K562 (cell line): ENCODE results near the gene THADA. TPM values are rescaled to one million over a fixed set of nuclear protein-coding genes. Genes with fewer than 3 reads are reported as not detected.

Experiments used
- ATAC-seq: fragments of 200-7000 bp; cut with Tn5 transposase; 3 replicates; pipeline ENCODE4 v1.9.1; 2020; ENCODE audit warnings: moderate library complexity
- BruUV-seq: library from RNA; stranded (reverse); fragments of 400-500 nt; replicated peaks from 2 replicates; lab custom pipeline; 2021; lab: Mats Ljungman, UMichigan
- CTCF ChIA-PET: fragments of 300-600 bp; formaldehyde crosslinking; extraction: SDS; loops from one replicate; lab custom pipeline; 2021; ENCODE audit warnings: low intra/inter-chr PET ratio; lab: Yijun Ruan, JAX
- POLR2A ChIA-PET: fragments of 300-600, 350-650 bp; sonication (Branson Sonifier 250); formaldehyde crosslinking; extraction: SDS; loops from one replicate; lab custom pipeline; 2021; ENCODE audit warnings: antibody characterized with exemption, inconsistent platforms; lab: Yijun Ruan, JAX
- DNase-seq, 4 experiments: peaks; one replicate each; pipeline versions ENCODE4 v3.0.0 to v3.0.0-alpha.2; 2011 to 2018; ENCODE audit warnings: low spot score in 3 of 4, mixed read lengths in 3 of 4; ENCODE audit errors: extremely low read depth in 1 of 4
- FAIRE-seq: peaks from 2 replicates; lab custom pipeline; 2011; peaks lifted over from hg19 to GRCh38; lab: Jason Lieb, UNC
- H2AFZ ChIP-seq: 2 replicates; pipeline ENCODE4 v1.6.0; 2011; ENCODE audit warnings: low read depth, low read length, control low read depth, inconsistent platforms
- H3K27ac ChIP-seq: fragments of 200-600 bp; 3 replicates; pipeline ENCODE4 v1.8.0; 2011; ENCODE audit warnings: low read depth, mild to moderate bottlenecking, control low read depth, inconsistent platforms, low read length, moderate library complexity, mixed read lengths; ENCODE audit errors: extremely low read depth
- H3K27me3 ChIP-seq, 2 experiments: fragments of 300-600 bp in 1 of 2; 2 replicates in 1 of 2; 3 replicates in 1 of 2; pipeline versions ENCODE4 v1.6.0 to v1.8.0; 2011; ENCODE audit warnings: inconsistent platforms in 2 of 2, low read length in 2 of 2, mild to moderate bottlenecking in 1 of 2, mixed read lengths in 1 of 2, moderate library complexity in 1 of 2; ENCODE audit not compliant: control insufficient read depth in 2 of 2, insufficient read depth in 2 of 2
- H3K36me3 ChIP-seq: fragments of 300-600 bp; 3 replicates; pipeline ENCODE4 v1.8.0; 2011; ENCODE audit warnings: mild to moderate bottlenecking, low read length, inconsistent platforms; ENCODE audit not compliant: control insufficient read depth, insufficient read depth
- H3K4me1 ChIP-seq, 2 experiments: fragments of 200-600 bp in 1 of 2; replicated peaks in 1 of 2; 2 replicates in 1 of 2; 3 replicates in 1 of 2; pipeline versions ENCODE4 v1.5.1 to v1.8.0; 2011; ENCODE audit warnings: inconsistent platforms in 2 of 2, low read length in 2 of 2, mild to moderate bottlenecking in 1 of 2, mixed read lengths in 1 of 2, moderate library complexity in 1 of 2; ENCODE audit not compliant: control insufficient read depth in 2 of 2, insufficient read depth in 2 of 2
- H3K4me2 ChIP-seq: 2 replicates; pipeline ENCODE4 v1.6.1; 2011; ENCODE audit warnings: low read length, control low read depth, inconsistent platforms, mixed read lengths; ENCODE audit not compliant: insufficient read depth
- H3K4me3 ChIP-seq: fragments of 200-600 bp; sonication (generic), shearing (Covaris generic); 2 replicates; pipeline ENCODE4 v1.5.1; 2016; ENCODE audit warnings: control low read depth, inconsistent platforms
- H3K79me2 ChIP-seq: fragments of 200-600 bp; 3 replicates; pipeline ENCODE4 v1.8.0; 2011; ENCODE audit warnings: low read length, inconsistent platforms; ENCODE audit not compliant: control insufficient read depth, insufficient read depth
- H3K9ac ChIP-seq, 2 experiments: 2 replicates each; pipeline versions ENCODE4 v1.6.0 to v1.6.1; 2011; ENCODE audit warnings: low read depth in 2 of 2, low read length in 2 of 2, control low read depth in 1 of 2, inconsistent platforms in 1 of 2, mild to moderate bottlenecking in 1 of 2, mixed read lengths in 1 of 2; ENCODE audit not compliant: insufficient read depth in 1 of 2
- H3K9me1 ChIP-seq: one replicate; pipeline ENCODE4 v1.6.0; 2011; ENCODE audit warnings: inconsistent platforms, mild to moderate bottlenecking, low read length, moderate library complexity; ENCODE audit not compliant: control insufficient read depth, insufficient read depth
- H3K9me3 ChIP-seq: replicated peaks from 2 replicates; pipeline ENCODE4 v1.5.1; 2011; ENCODE audit warnings: low read depth, low read length, inconsistent platforms; ENCODE audit not compliant: control insufficient read depth, insufficient read depth
- H4K20me1 ChIP-seq: replicated peaks from 2 replicates; pipeline ENCODE4 v1.6.1; 2011; ENCODE audit warnings: low read length, inconsistent platforms, mixed read lengths; ENCODE audit not compliant: control insufficient read depth, insufficient read depth
- BCL6 ChIP-seq: fragments of 250-450 bp; sonication (Bioruptor Pico); IDR thresholded peaks from 2 replicates; pipeline ENCODE4 v1.4.0; 2020
- CCNT2 ChIP-seq: IDR thresholded peaks from 2 replicates; pipeline ENCODE4 v1.6.1; 2011; ENCODE audit warnings: borderline replicate concordance, low read depth, mild to moderate bottlenecking, moderate library complexity, mixed read lengths, low read length; ENCODE audit not compliant: insufficient read length; ENCODE audit errors: extremely low read depth
- HLTF ChIP-seq: fragments of 450-650 bp; IDR thresholded peaks from 2 replicates; pipeline ENCODE4 v1.6.1; 2016
- KDM1A ChIP-seq, 2 experiments: fragments of 450-650 bp; IDR thresholded peaks; 2 replicates each; pipeline ENCODE4 v1.6.1; 2016; ENCODE audit warnings: mild to moderate bottlenecking in 2 of 2
- NRF1 ChIP-seq, 2 experiments: fragments of 450-650 bp; IDR thresholded peaks in 1 of 2; conservative IDR thresholded peaks in 1 of 2; 2 replicates each; pipeline ENCODE4 v1.6.1; 2014; ENCODE audit warnings: mild to moderate bottlenecking in 2 of 2
- WHSC1 ChIP-seq: IDR thresholded peaks from one replicate; pipeline ENCODE4 v1.6.1; 2012; ENCODE audit warnings: low read length, control low read depth, inconsistent platforms
- ZBTB49 ChIP-seq: sonication (generic); formaldehyde crosslinking; IDR thresholded peaks from 2 replicates; pipeline ENCODE4 v1.8.0; 2022; ENCODE audit warnings: missing genetic modification reagents, mild to moderate bottlenecking, borderline replicate concordance
- ZFP91 ChIP-seq: sonication (generic); formaldehyde crosslinking; IDR thresholded peaks from 2 replicates; pipeline ENCODE4 v1.8.0; 2022; ENCODE audit warnings: mild to moderate bottlenecking, missing genetic modification reagents
- ZNF76 ChIP-seq: fragments of 250-450 bp; sonication (Bioruptor Pico); IDR thresholded peaks from 2 replicates; pipeline ENCODE4 v1.4.0; 2020; ENCODE audit warnings: mild to moderate bottlenecking, moderate library complexity, borderline replicate concordance
- ZNF766 ChIP-seq: fragments of 200-800 bp; sonication (Bioruptor generic); conservative IDR thresholded peaks from 2 replicates; pipeline ENCODE4 v1.6.1; 2016; ENCODE audit warnings: missing genetic modification characterization, missing compliant biosample characterization
- WGBS: fragments of 100-300 bp; shearing (Covaris generic); methylation state at CpG from one replicate; pipeline ENCODE4 v1.1.6; 2016; ENCODE audit warnings: low coverage, mixed read lengths; ENCODE audit not compliant: insufficient coverage; ENCODE audit errors: missing lambda C conversion rate; 5-methylcytosine and 5-hydroxymethylcytosine counted together
- in situ Hi-C: fragments of 300-500 bp; cut with MboI; formaldehyde crosslinking; loops from 4 replicates; pipeline ENCODE4 v1.15.0; 2018; ENCODE audit warnings: inconsistent platforms, mixed read lengths
- intact Hi-C: fragments of 100-400 bp; cut with micrococcal nuclease; formaldehyde crosslinking; loops from 2 replicates; pipeline ENCODE4 v1.14.2; 2022
- polyA plus RNA-seq, 8 experiments: library from polyadenylated mRNA; depleted of rRNA in 4 of 8; stranded (reverse) in 5 of 8; unstranded in 3 of 8; fragments of >200 nt; fragmentation: Nextera tagmentation in 2 of 8; fragmentation: Illumina TruSeq in 1 of 8; extraction: Ambion mirVana in 2 of 8; extraction: Trizol in 1 of 8; gene quantifications; 2 replicates each; pipeline versions ENCODE4 v1.2.1 to v1.2.3, GENCODE V29; 2011 to 2014; ENCODE audit warnings: inconsistent platforms in 1 of 8, missing spikeins in 1 of 8
- total RNA-seq, 7 experiments: library from RNA; depleted of rRNA in 6 of 7; stranded (reverse); fragments of >200 nt in 6 of 7; fragmentation: Illumina TruSeq in 2 of 7; extraction: Trizol in 2 of 7; gene quantifications; 2 replicates each; pipeline versions ENCODE4 v1.2.1 to v1.2.3, GENCODE V29; 2011 to 2021; ENCODE audit warnings: low replicate concordance in 1 of 7

Gene THADA
- total and polyA plus RNA-seq, 9 of the 15 experiments (the other 6 are each of a cell fraction or from before 2014, with no cell fraction given), result 17.8 to 34.7 (median 31.9) TPM

GRCh38 chr2:43526994-43527393, 68.8 kb downstream of the THADA start:
- Histone ChIP-seq H3K9ac (no peak overlapping the region), H4K20me1 (no peaks in the 10 kb centered on the region), H3K79me2 (no peaks in the 10 kb centered on the region), H3K4me1 (no peaks in the 10 kb centered on the region), H3K27me3 (no peaks in the 10 kb centered on the region), H3K9me3 (no peaks in the 10 kb centered on the region), H3K4me3 (no peak overlapping the region), H3K9me1 (no peaks in the 10 kb centered on the region), H3K36me3 (peaks cover 4% of the 10 kb centered on the region; the same call in 1 of the 3 replicates), H2AFZ (no peak overlapping the region), H3K4me2 (no peak overlapping the region), H3K27ac (no peak overlapping the region)
- TF ChIP-seq ZBTB49 (CRISPR knock-in tag) (no peak), BCL6 (CRISPR knock-in tag) (no peak), WHSC1 (no peak)
- ChIA-PET CTCF (no interaction called here), POLR2A (no interaction called here)
- BruUV-seq, result no TSS peak
- no peak for ATAC-seq
- no peak for FAIRE-seq
- DNase-seq, result no peak
- in situ Hi-C loops, result no loop called here
- intact Hi-C loops, result no loop called here

GRCh38 chr2:43525506-43525905, 70.3 kb downstream of the THADA start:
- H3K79me2 ChIP-seq, result no peaks in the 10 kb centered on the region
- H3K36me3 ChIP-seq, result no peaks in the 10 kb centered on the region
- H3K9me3 ChIP-seq, result no peaks in the 10 kb centered on the region
- no peak for TF ChIP-seq ZNF766
- no peak for TF ChIP-seq ZNF76 (CRISPR knock-in tag)
- TF ChIP-seq KDM1A (IDR thresholded peaks at IDR 0.05), result no peak
- TF ChIP-seq CCNT2, result no peak
- no peak for TF ChIP-seq NRF1 (conservative IDR thresholded peaks at IDR 0.05 in 1 of 2, IDR thresholded peaks at IDR 0.05 in 1 of 2)
- no peak for TF ChIP-seq HLTF
- TF ChIP-seq ZFP91 (CRISPR knock-in tag), result no peak
- H2AFZ ChIP-seq, result no peak overlapping the region
- intact Hi-C loops (no loop called here), in situ Hi-C loops (no loop called here)
- H3K27ac ChIP-seq, result no peak overlapping the region
- no peaks in the 10 kb centered on the region for H3K4me1 ChIP-seq
- peak overlapping the region in 1 of 2 experiments; percentile 8; a peak in 1 of 4 replicates for H3K9ac ChIP-seq
- POLR2A ChIA-PET, result no interaction called here
- DNase-seq, result no peak
- FAIRE-seq, result no peak
- H3K9me1 ChIP-seq, result no peaks in the 10 kb centered on the region
- WGBS, result 79% methylated on average over 1 of the region's 1 CpG
- no TSS peak for BruUV-seq
- H3K4me3 ChIP-seq, result no peak overlapping the region
- CTCF ChIA-PET, result no interaction called here
- no peaks in the 10 kb centered on the region for H3K27me3 ChIP-seq
- no peaks in the 10 kb centered on the region for H4K20me1 ChIP-seq
- no peak for ATAC-seq
- no peak overlapping the region for H3K4me2 ChIP-seq
